Endodermal cell (in vitro differentiated cells): ENCODE measurements around the gene AP2A1. TPM values are rescaled to one million over a fixed set of nuclear protein-coding genes. Genes with fewer than 3 reads are reported as not detected.
"Not testable (repeated sequence)": the region's sequence is repeated elsewhere in the genome, so short reads cannot be mapped to it uniquely, and the experiment has no call there.

Experiments used
- DNase-seq: peaks from one replicate; pipeline ENCODE4 v3.0.0-alpha.2; 2017
- H3K27ac ChIP-seq: 2 replicates; pipeline ENCODE4 v1.5.1; 2013; ENCODE audit warnings: mild to moderate bottlenecking, low read depth, low read length, moderate library complexity
- H3K27me3 ChIP-seq: 2 replicates; pipeline ENCODE4 v1.6.1; 2013; ENCODE audit warnings: mild to moderate bottlenecking, low read length, moderate library complexity; ENCODE audit not compliant: insufficient read depth, control insufficient read depth, poor library complexity, severe bottlenecking
- H3K36me3 ChIP-seq: 2 replicates; pipeline ENCODE4 v1.7.0; 2013; ENCODE audit warnings: mild to moderate bottlenecking, low read length, moderate library complexity; ENCODE audit not compliant: control insufficient read depth, insufficient read depth
- H3K4me1 ChIP-seq: one replicate; pipeline ENCODE4 v1.7.0; 2013; ENCODE audit warnings: low read length; ENCODE audit not compliant: control insufficient read depth, insufficient read depth
- H3K4me3 ChIP-seq: 2 replicates; pipeline ENCODE4 v1.5.1; 2013; ENCODE audit warnings: mild to moderate bottlenecking, low read length, moderate library complexity
- H3K9ac ChIP-seq: 2 replicates; pipeline ENCODE4 v1.6.1; 2013; ENCODE audit warnings: mild to moderate bottlenecking, low read length, moderate library complexity; ENCODE audit not compliant: poor library complexity, severe bottlenecking; ENCODE audit errors: extremely low read depth
- H3K9me3 ChIP-seq: 2 replicates; pipeline ENCODE4 v1.6.1; 2013; ENCODE audit warnings: mild to moderate bottlenecking, low read length, moderate library complexity; ENCODE audit not compliant: control insufficient read depth
- H3K27ac Mint-ChIP-seq: 2 replicates; pipeline ENCODE4 v1.8.0; 2020; ENCODE audit warnings: mixed read lengths
- H3K27me3 Mint-ChIP-seq: 2 replicates; pipeline ENCODE4 v1.8.0; 2021; ENCODE audit warnings: mild to moderate bottlenecking, mixed read lengths; ENCODE audit not compliant: insufficient read depth
- H3K36me3 Mint-ChIP-seq: 2 replicates; pipeline ENCODE4 v1.8.0; 2020; ENCODE audit warnings: low read depth, mixed read lengths
- H3K4me1 Mint-ChIP-seq: 2 replicates; pipeline ENCODE4 v1.8.0; 2020; ENCODE audit warnings: mixed read lengths
- H3K4me3 Mint-ChIP-seq: 2 replicates; pipeline ENCODE4 v1.8.0; 2020; ENCODE audit warnings: mild to moderate bottlenecking, moderate library complexity, mixed read lengths
- H3K9me3 Mint-ChIP-seq: 2 replicates; pipeline ENCODE4 v1.8.0; 2020; ENCODE audit warnings: mild to moderate bottlenecking, mixed read lengths
- WGBS, 2 experiments: methylation state at CpG; one replicate each; pipeline versions ENCODE4 v1.1.5 to v1.1.7; 2013; ENCODE audit warnings: missing lambda C conversion rate in 2 of 2, mixed read lengths in 1 of 2; ENCODE audit not compliant: insufficient coverage in 1 of 2, insufficient read length in 1 of 2; 5-methylcytosine and 5-hydroxymethylcytosine counted together
- total RNA-seq, 2 donors: library from RNA; stranded (reverse); fragmentation: NEBNext Ultra II Directional in 1 of 2; extraction: Animal tissue kit (Norgen Biotek cat#: 25700) in 1 of 2; gene quantifications; 2 replicates in 1 of 2; 3 replicates in 1 of 2; pipeline ENCODE4 v1.2.1, GENCODE V29; 2021
- TF ChIP-seq, protein P1 (sequence below): fragments of 200-600 bp; sonication (generic); conservative IDR thresholded peaks from 2 replicates; pipeline ENCODE4 v1.5.0; 2021; ENCODE audit warnings: antibody characterized with exemption, mild to moderate bottlenecking

AP2A1 gene
- total RNA-seq, 2 donors from 2014 or later: 100 to 110 TPM

DNA sequence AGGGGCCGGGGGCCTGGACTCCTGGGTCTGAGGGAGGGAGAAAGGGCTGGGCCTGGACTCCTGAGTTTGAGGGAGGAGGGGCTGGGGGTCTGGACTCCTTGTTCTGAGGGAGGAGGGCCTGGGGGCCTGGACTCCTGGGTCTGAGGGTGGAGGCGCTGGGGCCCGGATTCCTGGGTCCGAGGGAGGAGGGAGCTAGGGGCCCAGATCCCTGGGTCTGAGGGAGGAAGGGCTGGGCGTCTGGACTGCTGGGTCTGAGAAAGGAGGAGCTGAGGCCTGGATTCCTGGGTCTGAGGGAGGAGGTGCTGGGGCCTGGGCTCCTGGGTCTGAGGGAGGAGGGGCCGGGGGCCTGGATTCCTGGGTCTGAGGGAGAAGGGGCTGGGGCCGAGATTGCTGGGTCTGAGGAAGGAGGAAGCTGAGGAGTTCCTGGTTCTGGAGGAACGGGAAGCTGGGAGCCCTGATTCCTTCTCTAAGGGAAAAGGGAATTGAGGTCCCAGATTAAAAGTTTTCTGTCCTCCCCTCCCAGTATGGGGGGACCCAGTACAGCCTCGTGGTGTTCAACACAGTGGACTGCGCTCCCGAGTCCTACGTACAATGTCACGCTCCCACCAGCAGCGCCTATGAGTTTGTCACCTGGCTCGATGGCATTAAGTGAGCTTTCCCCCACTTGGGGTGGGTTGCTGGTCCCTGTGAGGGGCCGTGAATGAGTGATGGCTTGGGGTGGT is 52.0 kb downstream of the AP2A1 start:
- 46 to 62% methylated on average over 6 to 16 of the region's 16 CpGs for WGBS, 2 experiments

GRCh38 chr19:49819452-49820115 is 52.8 kb downstream of the AP2A1 start:
- not testable (repeated sequence) for DNase-seq, H3K9me3 ChIP-seq, H3K27ac ChIP-seq, H3K9me3 Mint-ChIP-seq, H3K27me3 ChIP-seq, H3K27me3 Mint-ChIP-seq, H3K4me1 ChIP-seq
- H3K4me3 Mint-ChIP-seq: peak overlapping the region; percentile 92
- 88 to 100% methylated on average over 3 to 7 of the region's 7 CpGs for WGBS, 2 experiments
- Histone ChIP-seq H3K9ac (peak overlapping the region; percentile 99), H3K36me3 (peaks cover 25% of the 10 kb centered on the region), H3K4me3 (peak overlapping the region; percentile 95)
- H3K27ac Mint-ChIP-seq: peak overlapping the region; percentile 97
- peaks cover 37% of the 10 kb centered on the region for H3K36me3 Mint-ChIP-seq
- peaks cover 11% of the 10 kb centered on the region for H3K4me1 Mint-ChIP-seq

More for the DNA sequence above, 52.0 kb downstream of the AP2A1 start:
- H3K36me3 Mint-ChIP-seq: peaks cover 30% of the 10 kb centered on the region
- no peaks in the 10 kb centered on the region for H3K9me3 ChIP-seq
- H3K27me3 Mint-ChIP-seq: no peaks in the 10 kb centered on the region
- no peaks in the 10 kb centered on the region for H3K4me1 ChIP-seq
- H3K27ac ChIP-seq: peak overlapping the region; percentile 60
- no peaks in the 10 kb centered on the region for H3K9me3 Mint-ChIP-seq
- TF ChIP-seq, protein P1, sequence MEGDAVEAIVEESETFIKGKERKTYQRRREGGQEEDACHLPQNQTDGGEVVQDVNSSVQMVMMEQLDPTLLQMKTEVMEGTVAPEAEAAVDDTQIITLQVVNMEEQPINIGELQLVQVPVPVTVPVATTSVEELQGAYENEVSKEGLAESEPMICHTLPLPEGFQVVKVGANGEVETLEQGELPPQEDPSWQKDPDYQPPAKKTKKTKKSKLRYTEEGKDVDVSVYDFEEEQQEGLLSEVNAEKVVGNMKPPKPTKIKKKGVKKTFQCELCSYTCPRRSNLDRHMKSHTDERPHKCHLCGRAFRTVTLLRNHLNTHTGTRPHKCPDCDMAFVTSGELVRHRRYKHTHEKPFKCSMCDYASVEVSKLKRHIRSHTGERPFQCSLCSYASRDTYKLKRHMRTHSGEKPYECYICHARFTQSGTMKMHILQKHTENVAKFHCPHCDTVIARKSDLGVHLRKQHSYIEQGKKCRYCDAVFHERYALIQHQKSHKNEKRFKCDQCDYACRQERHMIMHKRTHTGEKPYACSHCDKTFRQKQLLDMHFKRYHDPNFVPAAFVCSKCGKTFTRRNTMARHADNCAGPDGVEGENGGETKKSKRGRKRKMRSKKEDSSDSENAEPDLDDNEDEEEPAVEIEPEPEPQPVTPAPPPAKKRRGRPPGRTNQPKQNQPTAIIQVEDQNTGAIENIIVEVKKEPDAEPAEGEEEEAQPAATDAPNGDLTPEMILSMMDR: no peak
- DNase-seq: no peak
- peak overlapping the region; percentile 99 for H3K9ac ChIP-seq
- peaks cover 22% of the 10 kb centered on the region for H3K36me3 ChIP-seq
- H3K4me3 ChIP-seq: peak overlapping the region; percentile 95
- no peaks in the 10 kb centered on the region for H3K27me3 ChIP-seq
- H3K4me1 Mint-ChIP-seq: peaks cover 11% of the 10 kb centered on the region
- H3K4me3 Mint-ChIP-seq: peak overlapping the region; percentile 92
- peak overlapping the region; percentile 97 for H3K27ac Mint-ChIP-seq

- TF ChIP-seq, protein P1: no peak
- H3K36me3 Mint-ChIP-seq: peaks cover 39% of the 10 kb centered on the region
- no peak for DNase-seq
- no peaks in the 10 kb centered on the region for H3K27me3 Mint-ChIP-seq
- Histone ChIP-seq H3K9me3 (no peaks in the 10 kb centered on the region), H3K36me3 (peaks cover 25% of the 10 kb centered on the region), H3K27me3 (no peaks in the 10 kb centered on the region), H3K4me1 (no peaks in the 10 kb centered on the region), H3K9ac (no peak overlapping the region), H3K27ac (no peak overlapping the region), H3K4me3 (no peak overlapping the region)
- H3K4me1 Mint-ChIP-seq: peaks cover 11% of the 10 kb centered on the region
- 89 to 91% methylated on average over 9 to 10 of the region's 10 CpGs for WGBS, 2 experiments
- H3K4me3 Mint-ChIP-seq: peak overlapping the region; percentile 92
- H3K9me3 Mint-ChIP-seq: no peaks in the 10 kb centered on the region
- H3K27ac Mint-ChIP-seq: peak overlapping the region; percentile 52
These were observed 53.3 kb downstream of the AP2A1 start for GRCh38 chr19:49820125-49820524.
